Nephron (organoid): Measurements from ENCODE around the gene SERPINA3.

Source experiments
- H3K27ac Mint-ChIP-seq, 3 experiments: 2 replicates each; pipeline ENCODE4 v1.8.0; 2020; ENCODE audit warnings: mixed read lengths in 3 of 3, mild to moderate bottlenecking in 2 of 3, moderate library complexity in 1 of 3
- H3K27me3 Mint-ChIP-seq: 2 replicates; pipeline ENCODE4 v1.8.0; 2021; ENCODE audit warnings: low read depth, mild to moderate bottlenecking, moderate library complexity, mixed read lengths
- H3K36me3 Mint-ChIP-seq: 2 replicates; pipeline ENCODE4 v1.8.0; 2020; ENCODE audit warnings: low read depth, mixed read lengths
- H3K4me1 Mint-ChIP-seq: 2 replicates; pipeline ENCODE4 v1.8.0; 2020; ENCODE audit warnings: mixed read lengths
- H3K4me3 Mint-ChIP-seq, 3 experiments: 2 replicates each; pipeline ENCODE4 v1.8.0; 2020; ENCODE audit warnings: mild to moderate bottlenecking in 3 of 3, mixed read lengths in 3 of 3, moderate library complexity in 2 of 3
- H3K9me3 Mint-ChIP-seq: 2 replicates; pipeline ENCODE4 v1.8.0; 2020; ENCODE audit warnings: mixed read lengths
- TF ChIP-seq, protein P1 (sequence below), 3 experiments: fragments of 200-600 bp; sonication (generic); IDR thresholded peaks; one replicate each; pipeline ENCODE4 v1.5.0; 2021; ENCODE audit warnings: antibody characterized with exemption in 3 of 3; ENCODE audit not compliant: unreplicated experiment in 3 of 3

SERPINA3 gene

DNA sequence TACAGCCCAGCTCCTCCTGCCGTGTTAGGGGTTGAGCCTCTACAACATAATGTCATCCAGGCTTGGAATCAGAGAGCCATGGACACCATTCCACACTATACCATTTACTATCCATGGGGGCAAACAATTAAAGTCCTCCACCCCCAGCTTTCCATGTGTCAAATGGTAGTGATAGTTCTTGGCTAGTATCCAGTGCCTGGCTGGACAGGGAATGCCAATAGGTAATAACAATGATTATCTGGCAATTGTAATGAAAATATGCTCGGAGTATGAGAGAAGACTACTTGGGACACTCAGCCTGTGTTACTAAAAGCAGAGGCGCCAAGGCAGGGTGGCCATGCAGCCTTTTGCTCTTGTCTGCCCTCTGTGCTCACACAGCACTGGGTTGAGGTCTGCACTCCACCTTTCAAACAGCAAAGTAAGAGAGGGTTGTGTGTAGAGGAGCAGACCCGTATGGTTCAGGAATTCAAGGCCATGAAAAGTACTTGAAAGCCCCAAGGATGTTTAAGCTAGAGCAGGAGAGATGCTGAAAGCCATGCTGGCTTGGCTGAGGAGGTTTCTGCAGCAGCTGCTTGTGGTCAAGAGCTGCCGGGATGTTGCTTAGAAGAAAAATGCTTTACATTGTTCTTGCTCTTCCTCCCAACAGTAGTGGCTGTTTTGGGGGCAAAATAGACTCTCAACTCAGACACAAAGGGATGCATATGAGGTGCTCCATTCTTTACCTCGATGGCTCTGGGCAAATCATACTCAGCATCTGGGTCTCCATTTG is 10.6 kb downstream of the SERPINA3 start:
- no peak overlapping the region for H3K27ac Mint-ChIP-seq
- peaks cover 6% of the 10 kb centered on the region for H3K36me3 Mint-ChIP-seq
- TF ChIP-seq, protein P1, sequence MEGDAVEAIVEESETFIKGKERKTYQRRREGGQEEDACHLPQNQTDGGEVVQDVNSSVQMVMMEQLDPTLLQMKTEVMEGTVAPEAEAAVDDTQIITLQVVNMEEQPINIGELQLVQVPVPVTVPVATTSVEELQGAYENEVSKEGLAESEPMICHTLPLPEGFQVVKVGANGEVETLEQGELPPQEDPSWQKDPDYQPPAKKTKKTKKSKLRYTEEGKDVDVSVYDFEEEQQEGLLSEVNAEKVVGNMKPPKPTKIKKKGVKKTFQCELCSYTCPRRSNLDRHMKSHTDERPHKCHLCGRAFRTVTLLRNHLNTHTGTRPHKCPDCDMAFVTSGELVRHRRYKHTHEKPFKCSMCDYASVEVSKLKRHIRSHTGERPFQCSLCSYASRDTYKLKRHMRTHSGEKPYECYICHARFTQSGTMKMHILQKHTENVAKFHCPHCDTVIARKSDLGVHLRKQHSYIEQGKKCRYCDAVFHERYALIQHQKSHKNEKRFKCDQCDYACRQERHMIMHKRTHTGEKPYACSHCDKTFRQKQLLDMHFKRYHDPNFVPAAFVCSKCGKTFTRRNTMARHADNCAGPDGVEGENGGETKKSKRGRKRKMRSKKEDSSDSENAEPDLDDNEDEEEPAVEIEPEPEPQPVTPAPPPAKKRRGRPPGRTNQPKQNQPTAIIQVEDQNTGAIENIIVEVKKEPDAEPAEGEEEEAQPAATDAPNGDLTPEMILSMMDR (IDR thresholded peaks at IDR 0.05; ENCODE audit: unreplicated experiment in 3 of 3) = no peak
- no peaks in the 10 kb centered on the region for H3K4me1 Mint-ChIP-seq
- peaks cover 5% of the 10 kb centered on the region for H3K27me3 Mint-ChIP-seq
- H3K4me3 Mint-ChIP-seq = no peak overlapping the region
- peaks cover 23% of the 10 kb centered on the region for H3K9me3 Mint-ChIP-seq

DNA sequence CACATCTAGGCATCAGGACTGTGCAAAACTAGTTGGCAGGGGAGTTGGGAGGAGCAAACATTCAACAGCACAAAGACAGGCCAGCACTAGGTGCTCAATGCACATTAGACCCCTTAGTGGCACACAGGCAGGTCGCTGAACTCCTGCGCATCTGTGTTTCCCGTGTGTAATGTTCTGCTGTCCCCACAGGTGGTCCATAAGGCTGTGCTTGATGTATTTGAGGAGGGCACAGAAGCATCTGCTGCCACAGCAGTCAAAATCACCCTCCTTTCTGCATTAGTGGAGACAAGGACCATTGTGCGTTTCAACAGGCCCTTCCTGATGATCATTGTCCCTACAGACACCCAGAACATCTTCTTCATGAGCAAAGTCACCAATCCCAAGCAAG is 11.2 kb downstream of the SERPINA3 start:
- Mint-ChIP-seq H3K4me1 (no peaks in the 10 kb centered on the region), H3K4me3 (no peak overlapping the region), H3K27me3 (peaks cover 9% of the 10 kb centered on the region), H3K36me3 (peaks cover 6% of the 10 kb centered on the region), H3K9me3 (peaks cover 18% of the 10 kb centered on the region), H3K27ac (no peak overlapping the region)
- TF ChIP-seq, protein P1 (IDR thresholded peaks at IDR 0.05; ENCODE audit: unreplicated experiment in 3 of 3) = no peak

DNA sequence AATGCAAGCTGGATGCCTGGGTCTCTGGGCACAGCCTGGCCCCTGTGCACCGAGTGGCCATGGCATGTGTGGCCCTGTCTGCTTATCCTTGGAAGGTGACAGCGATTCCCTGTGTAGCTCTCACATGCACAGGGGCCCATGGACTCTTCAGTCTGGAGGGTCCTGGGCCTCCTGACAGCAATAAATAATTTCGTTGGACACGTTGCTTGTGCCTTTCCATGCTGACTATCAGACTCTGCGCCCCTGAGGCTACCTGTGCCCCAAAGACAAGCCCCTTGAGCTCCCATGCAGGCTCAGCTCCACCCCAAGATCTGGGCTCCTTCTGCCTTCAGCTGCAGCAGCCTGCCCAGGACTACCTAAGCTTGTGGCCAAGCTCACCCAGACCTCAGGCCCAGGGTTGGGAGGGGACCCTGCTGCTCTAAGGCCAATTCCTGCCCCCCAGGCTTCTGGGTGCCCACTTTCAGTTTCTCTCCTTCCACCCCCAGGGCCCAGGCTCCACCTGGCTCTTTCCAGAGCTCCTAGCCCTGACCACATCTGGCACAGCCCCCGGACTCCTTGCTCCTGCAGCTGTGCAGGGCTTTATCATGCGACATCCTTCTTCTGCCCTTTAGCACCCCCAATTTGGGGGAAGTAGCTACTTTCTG is 11.8 kb downstream of the SERPINA3 start:
- peaks cover 12% of the 10 kb centered on the region for H3K27me3 Mint-ChIP-seq
- TF ChIP-seq, protein P1 (IDR thresholded peaks at IDR 0.05; ENCODE audit: unreplicated experiment in 3 of 3) = no peak
- no peak overlapping the region for H3K4me3 Mint-ChIP-seq
- no peak overlapping the region for H3K27ac Mint-ChIP-seq
- peaks cover 12% of the 10 kb centered on the region for H3K9me3 Mint-ChIP-seq
- H3K36me3 Mint-ChIP-seq = peaks cover under 1% of the 10 kb centered on the region
- H3K4me1 Mint-ChIP-seq = no peaks in the 10 kb centered on the region

DNA sequence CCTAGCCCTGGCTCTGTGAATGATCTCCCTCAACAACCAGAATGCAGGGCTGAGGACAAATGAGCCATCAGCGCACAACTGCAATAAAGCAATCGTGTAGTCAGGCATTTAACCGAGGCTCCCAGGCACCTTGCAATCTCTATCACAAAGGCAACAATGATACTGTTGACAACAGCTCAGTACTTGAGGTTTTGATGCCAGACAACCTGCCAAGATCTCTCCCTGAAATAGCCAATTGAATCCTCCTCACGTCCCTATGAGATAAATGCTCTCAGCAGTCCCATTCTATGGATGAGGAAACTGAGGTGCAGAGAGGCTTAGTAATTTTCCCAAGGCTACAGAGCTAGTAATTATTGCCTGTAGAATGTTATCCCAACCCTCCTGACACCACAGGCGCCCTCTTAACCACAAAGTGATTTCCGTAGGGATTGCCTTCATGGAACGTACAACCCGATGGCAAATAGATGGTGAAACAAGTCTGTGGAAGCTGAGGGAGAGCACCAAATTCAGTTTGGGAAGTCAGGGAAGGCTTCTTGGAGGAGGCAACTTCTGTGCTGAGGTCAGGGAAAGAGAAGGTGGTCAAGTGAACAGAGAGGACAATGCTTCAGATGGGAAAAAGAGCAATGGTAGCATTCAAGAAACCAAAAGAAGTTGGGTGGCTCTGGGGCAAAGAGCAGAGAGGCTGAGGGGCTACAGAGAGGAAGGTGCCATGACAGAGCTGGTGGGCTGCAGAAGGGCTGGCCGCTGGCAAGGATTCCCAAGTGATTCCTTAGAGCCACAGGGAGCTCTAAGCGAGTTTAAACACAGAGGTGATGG is 12.6 kb downstream of the SERPINA3 start:
- no peaks in the 10 kb centered on the region for H3K36me3 Mint-ChIP-seq
- no peaks in the 10 kb centered on the region for H3K4me1 Mint-ChIP-seq
- TF ChIP-seq, protein P1 (IDR thresholded peaks at IDR 0.05; ENCODE audit: unreplicated experiment in 3 of 3) = no peak
- no peak overlapping the region for H3K27ac Mint-ChIP-seq
- no peak overlapping the region for H3K4me3 Mint-ChIP-seq
- H3K9me3 Mint-ChIP-seq = peaks cover 6% of the 10 kb centered on the region
- H3K27me3 Mint-ChIP-seq = peaks cover 12% of the 10 kb centered on the region

DNA sequence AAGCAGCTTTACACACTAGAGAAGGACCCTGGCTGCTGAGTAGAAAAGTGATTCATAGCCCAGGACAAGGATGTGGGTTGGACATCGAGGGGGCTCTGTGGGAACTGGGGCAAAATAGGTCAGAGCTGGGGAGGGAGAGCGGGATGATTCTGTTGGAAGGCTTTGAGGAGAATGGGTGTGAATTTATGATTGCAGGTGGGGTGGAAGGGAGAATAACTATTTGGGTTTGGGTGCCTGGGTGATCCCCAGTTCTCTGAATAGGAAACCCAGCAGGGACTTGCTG is 13.1 kb downstream of the SERPINA3 start:
- Mint-ChIP-seq H3K36me3 (no peaks in the 10 kb centered on the region), H3K9me3 (peaks cover 2% of the 10 kb centered on the region), H3K4me1 (no peaks in the 10 kb centered on the region), H3K27me3 (peaks cover 16% of the 10 kb centered on the region), H3K4me3 (no peak overlapping the region), H3K27ac (no peak overlapping the region)
- TF ChIP-seq, protein P1 (IDR thresholded peaks at IDR 0.05; ENCODE audit: unreplicated experiment in 3 of 3) = no peak
